GM12892 (cell line): ENCODE results near the gene CPAMD8.

Experiments
- DNase-seq: peaks from one replicate; pipeline ENCODE4 v3.0.0; 2011; ENCODE audit not compliant: insufficient read length
- FAIRE-seq: peaks from 2 replicates; lab custom pipeline; 2011; peaks lifted over from hg19 to GRCh38; lab: Jason Lieb, UNC
- POLR2A ChIP-seq: IDR thresholded peaks from 2 replicates; pipeline ENCODE4 v1.6.1; 2011; ENCODE audit warnings: low read depth, low read length, control low read depth
- POLR2AphosphoS5 ChIP-seq: IDR thresholded peaks from 2 replicates; pipeline ENCODE4 v1.6.1; 2011; ENCODE audit warnings: low read depth, low read length, control low read depth
- TAF1 ChIP-seq: IDR thresholded peaks from 2 replicates; pipeline ENCODE4 v1.6.1; 2011; ENCODE audit warnings: low read depth, mild to moderate bottlenecking, control low read depth, low read length, borderline replicate concordance

Gene CPAMD8

GRCh38 chr19:16869331-16869972 lies 157.2 kb downstream of the CPAMD8 start:
- TF ChIP-seq TAF1: no peak
- no peak for TF ChIP-seq POLR2A
- TF ChIP-seq POLR2AphosphoS5: no peak
- no peak for DNase-seq
- FAIRE-seq: no peak

DNA sequence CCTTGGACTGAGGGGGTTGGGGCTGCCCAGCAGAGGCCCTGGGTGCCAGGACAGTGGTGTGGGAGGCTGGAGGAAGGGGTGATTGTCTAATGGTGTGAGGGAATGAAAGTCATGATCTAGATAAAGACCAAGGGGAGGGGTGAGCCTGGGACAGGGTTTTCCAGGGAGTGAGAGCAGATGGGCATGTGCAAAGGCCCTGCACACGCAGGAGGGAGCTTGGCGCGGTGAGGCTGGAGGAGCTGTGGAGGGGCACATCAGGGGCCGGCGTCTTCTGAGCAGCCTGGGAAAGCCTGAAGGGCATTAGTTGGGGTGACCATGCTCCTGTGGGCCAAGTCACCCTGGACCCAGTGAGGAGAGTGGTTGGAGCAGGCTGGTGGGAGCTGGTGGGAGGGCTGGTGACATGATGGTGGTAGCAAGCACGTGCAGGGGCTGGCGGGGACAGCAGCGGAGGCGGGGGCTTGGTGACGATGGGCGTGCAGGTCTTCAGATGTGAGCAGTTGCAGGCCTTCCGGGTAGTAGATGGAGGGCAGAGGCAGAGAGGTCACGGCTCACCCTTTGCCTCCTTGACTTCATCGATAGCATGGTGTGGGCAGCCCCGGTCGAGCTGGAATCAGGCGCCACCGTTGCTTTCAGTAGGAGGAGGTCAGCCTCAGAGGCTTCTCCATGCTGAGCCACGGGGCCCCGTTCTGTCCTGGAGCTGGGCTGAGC lies 158.0 kb downstream of the CPAMD8 start:
- TF ChIP-seq POLR2AphosphoS5: no peak
- no peak for TF ChIP-seq POLR2A
- TF ChIP-seq TAF1: no peak
- no peak for FAIRE-seq
- no peak for DNase-seq

GRCh38 chr19:16867211-16867610 lies 159.4 kb downstream of the CPAMD8 start:
- DNase-seq (no peak), FAIRE-seq (no peak)
- TF ChIP-seq POLR2AphosphoS5: no peak
- no peak for TF ChIP-seq TAF1
- TF ChIP-seq POLR2A: no peak

- DNase-seq (no peak), FAIRE-seq (no peak)
- TF ChIP-seq POLR2AphosphoS5: no peak
- no peak for TF ChIP-seq POLR2A
- no peak for TF ChIP-seq TAF1
Observed at GRCh38 chr19:16862826-16863415, 163.7 kb downstream of the CPAMD8 start.

GRCh38 chr19:16861834-16862233 lies 164.8 kb downstream of the CPAMD8 start:
- DNase-seq: no peak
- FAIRE-seq: no peak
- no peak for TF ChIP-seq TAF1
- no peak for TF ChIP-seq POLR2AphosphoS5
- no peak for TF ChIP-seq POLR2A

DNA sequence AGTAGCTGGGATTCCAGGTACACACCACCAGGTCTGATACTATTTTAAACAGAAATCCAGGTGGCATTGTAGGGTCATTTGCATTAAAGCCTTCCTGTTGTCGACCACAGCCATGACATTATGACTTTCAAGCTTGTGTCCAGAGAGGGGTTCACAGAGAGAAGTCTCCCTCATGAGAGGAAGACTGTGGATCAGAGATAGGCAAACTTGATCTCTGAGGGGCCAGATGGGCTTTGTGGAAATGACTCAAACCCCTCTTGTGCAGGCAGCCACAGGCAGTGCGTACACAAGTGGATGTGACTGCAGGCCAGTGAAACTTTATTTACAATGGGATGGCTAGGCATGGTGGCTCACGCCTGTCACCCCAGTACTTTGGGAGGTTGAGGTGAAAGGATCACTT lies 165.6 kb downstream of the CPAMD8 start:
- FAIRE-seq (no peak), DNase-seq (no peak)

GRCh38 chr19:16860118-16860517 lies 166.5 kb downstream of the CPAMD8 start:
- no peak for FAIRE-seq
- DNase-seq: no peak
- no peak for TF ChIP-seq POLR2AphosphoS5
- no peak for TF ChIP-seq POLR2A
- TF ChIP-seq TAF1: no peak

More for the DNA sequence above, 165.6 kb downstream of the CPAMD8 start:
- no peak for TF ChIP-seq TAF1
- TF ChIP-seq POLR2A: no peak
- TF ChIP-seq POLR2AphosphoS5: no peak

DNA sequence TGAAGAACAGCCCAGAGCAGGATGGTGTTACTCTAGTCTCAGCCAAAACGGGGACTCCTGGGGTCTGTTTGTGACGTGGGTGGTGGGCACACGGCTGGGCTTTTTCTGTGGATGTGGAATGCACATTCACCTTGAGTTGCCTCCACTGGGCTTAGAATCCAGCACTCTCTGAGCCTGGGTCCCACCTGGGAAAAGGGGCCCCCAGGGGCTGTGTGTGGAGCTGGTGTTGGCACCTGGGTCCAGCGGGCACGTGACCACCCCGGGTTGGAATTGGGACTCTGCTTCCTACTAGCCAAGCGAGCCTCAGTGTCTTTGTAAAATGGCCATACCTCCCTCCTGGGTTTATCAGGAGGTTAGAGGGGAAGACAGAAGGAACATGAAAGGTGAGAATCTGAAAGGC lies 167.0 kb downstream of the CPAMD8 start:
- no peak for TF ChIP-seq POLR2AphosphoS5
- TF ChIP-seq TAF1: no peak
- no peak for TF ChIP-seq POLR2A
- FAIRE-seq (no peak), DNase-seq (no peak)

GRCh38 chr19:16856091-16856490 lies 170.5 kb downstream of the CPAMD8 start:
- FAIRE-seq: no peak
- DNase-seq: no peak
- TF ChIP-seq POLR2AphosphoS5: no peak
- TF ChIP-seq POLR2A: no peak
- no peak for TF ChIP-seq TAF1

DNA sequence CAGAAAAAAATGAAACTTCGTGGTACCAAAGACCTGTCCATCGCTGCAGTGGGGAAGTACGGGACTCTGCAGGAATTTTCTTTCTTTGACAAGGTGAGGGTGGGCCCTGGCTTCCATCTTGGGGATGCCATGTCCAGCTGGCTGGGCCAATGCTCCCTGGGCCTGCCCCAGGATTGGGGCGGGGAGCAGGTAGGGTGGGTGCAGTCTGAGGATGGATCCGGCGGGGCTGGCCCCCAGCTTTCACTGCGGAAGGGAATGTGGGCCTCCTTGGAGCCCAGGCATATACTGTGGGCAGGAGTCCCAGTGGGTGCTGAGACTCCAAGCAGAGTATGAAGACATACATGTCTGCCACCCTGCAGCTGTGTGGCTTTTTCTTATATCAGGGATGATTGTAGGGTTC lies 173.5 kb downstream of the CPAMD8 start:
- no peak for FAIRE-seq
- no peak for TF ChIP-seq TAF1
- TF ChIP-seq POLR2AphosphoS5: no peak
- TF ChIP-seq POLR2A: no peak
- DNase-seq: no peak

GRCh38 chr19:16851031-16851712 lies 175.4 kb downstream of the CPAMD8 start:
- DNase-seq: no peak
- no peak for FAIRE-seq
- no peak for TF ChIP-seq TAF1
- TF ChIP-seq POLR2AphosphoS5: no peak
- no peak for TF ChIP-seq POLR2A

- no peak for TF ChIP-seq TAF1
- no peak for TF ChIP-seq POLR2A
- no peak for TF ChIP-seq POLR2AphosphoS5
- FAIRE-seq (no peak), DNase-seq (no peak)
Observed at GRCh38 chr19:16850133-16850532, 176.5 kb downstream of the CPAMD8 start.
